H1 (cell line): ENCODE data around the gene USH2A. TPM values are rescaled to one million over a fixed set of nuclear protein-coding genes. Genes with fewer than 3 reads are reported as not detected.

Experiments
- CTCF ChIA-PET: fragments of 300-600 bp; sonication (Branson Sonifier 250); formaldehyde crosslinking; loops from one replicate; lab custom pipeline; 2021; ENCODE audit not compliant: partially characterized antibody; lab: Charles Lee
- POLR2A ChIA-PET: fragments of 300-600 bp; sonication (Branson Sonifier 250); formaldehyde crosslinking; loops from one replicate; lab custom pipeline; 2021; ENCODE audit warnings: inconsistent platforms; ENCODE audit not compliant: partially characterized antibody; lab: Charles Lee
- DNase-seq, 2 experiments: peaks; one replicate each; pipeline versions ENCODE4 v3.0.0 to v3.0.0-alpha.2; 2010 to 2022; ENCODE audit warnings: low spot score in 2 of 2, low read depth in 1 of 2, mixed read lengths in 1 of 2
- FAIRE-seq: peaks from 2 replicates; lab custom pipeline; 2011; peaks lifted over from hg19 to GRCh38; lab: Jason Lieb, UNC
- H2AFZ ChIP-seq: 2 replicates; pipeline ENCODE4 v1.8.1; 2012; ENCODE audit warnings: low read length, inconsistent platforms
- H2AK5ac ChIP-seq: 2 replicates; pipeline ENCODE4 v1.6.1; 2013; ENCODE audit warnings: low read depth, low read length
- H2BK120ac ChIP-seq: replicated peaks from 2 replicates; pipeline ENCODE3; 2013; ENCODE audit warnings: low read depth, low read length, inconsistent platforms
- H2BK12ac ChIP-seq: 2 replicates; pipeline ENCODE4 v1.6.1; 2013; ENCODE audit warnings: low read depth, low read length
- H2BK15ac ChIP-seq: 2 replicates; pipeline ENCODE4 v1.6.1; 2013; ENCODE audit warnings: low read length
- H2BK20ac ChIP-seq: 2 replicates; pipeline ENCODE4 v1.6.1; 2013; ENCODE audit warnings: low read length
- H2BK5ac ChIP-seq: 2 replicates; pipeline ENCODE4 v1.6.1; 2013; ENCODE audit warnings: low read depth, low read length
- H3K14ac ChIP-seq: 2 replicates; pipeline ENCODE4 v1.6.1; 2013; ENCODE audit warnings: inconsistent platforms; ENCODE audit not compliant: insufficient read length
- H3K18ac ChIP-seq: 2 replicates; pipeline ENCODE4 v1.6.1; 2013; ENCODE audit warnings: low read length; ENCODE audit errors: extremely low read depth
- H3K23ac ChIP-seq: 2 replicates; pipeline ENCODE4 v1.6.1; 2013; ENCODE audit warnings: inconsistent platforms; ENCODE audit not compliant: insufficient read length
- H3K23me2 ChIP-seq: 2 replicates; pipeline ENCODE4 v1.6.1; 2013; ENCODE audit warnings: low read depth, low read length
- H3K27ac ChIP-seq: 2 replicates; pipeline ENCODE4 v1.6.1; 2011; ENCODE audit warnings: low read depth, low read length, inconsistent platforms
- H3K27me3 ChIP-seq, 4 experiments: replicated peaks in 1 of 4; 1 replicate in 1 of 4; 2 replicates in 3 of 4; pipeline versions ENCODE4 v1.6.1 to v1.8.1; 2011 to 2013; ENCODE audit warnings: low read length in 3 of 4, mild to moderate bottlenecking in 3 of 4, inconsistent platforms in 2 of 4, mixed read lengths in 2 of 4, moderate library complexity in 1 of 4; ENCODE audit not compliant: control insufficient read depth in 3 of 4, insufficient read depth in 3 of 4; ENCODE audit errors: extremely low read depth in 1 of 4
- H3K36me3 ChIP-seq, 4 experiments: 2 replicates each; pipeline versions ENCODE4 v1.6.1 to v1.8.1; 2011 to 2013; ENCODE audit warnings: mild to moderate bottlenecking in 4 of 4, low read length in 3 of 4, moderate library complexity in 2 of 4, control low read depth in 1 of 4, inconsistent platforms in 1 of 4; ENCODE audit not compliant: insufficient read depth in 4 of 4, control insufficient read depth in 2 of 4
- H3K4ac ChIP-seq: replicated peaks from 2 replicates; pipeline ENCODE3; 2013; ENCODE audit warnings: low read length, low read depth, mixed read lengths, inconsistent platforms; ENCODE audit not compliant: insufficient read length
- H3K4me1 ChIP-seq, 4 experiments: replicated peaks in 1 of 4; 1 replicate in 1 of 4; 2 replicates in 3 of 4; pipeline versions ENCODE4 v1.6.1 to v1.8.1; 2011 to 2013; ENCODE audit warnings: low read length in 3 of 4, inconsistent platforms in 2 of 4, mixed read lengths in 1 of 4; ENCODE audit not compliant: insufficient read depth in 4 of 4, control insufficient read depth in 3 of 4
- H3K4me2 ChIP-seq, 2 experiments: 2 replicates each; pipeline versions ENCODE4 v1.6.1 to v1.8.1; 2011 to 2013; ENCODE audit warnings: low read depth in 2 of 2, low read length in 2 of 2, control low read depth in 1 of 2, inconsistent platforms in 1 of 2, mild to moderate bottlenecking in 1 of 2; ENCODE audit not compliant: insufficient read depth in 1 of 2
- H3K4me3 ChIP-seq, 4 experiments: fragments of 200-600, 300-600 bp in 1 of 4; sonication (generic), shearing (Covaris generic), sonication (Bioruptor Twin) in 1 of 4; 2 replicates each; pipeline versions ENCODE4 v1.5.1 to v1.8.1; 2011 to 2016; ENCODE audit warnings: low read length in 4 of 4, low read depth in 3 of 4, control low read depth in 2 of 4, inconsistent platforms in 2 of 4, mild to moderate bottlenecking in 2 of 4, mixed read lengths in 1 of 4, moderate library complexity in 1 of 4; ENCODE audit not compliant: insufficient read depth in 2 of 4; ENCODE audit errors: extremely low read depth in 1 of 4
- H3K56ac ChIP-seq: replicated peaks from 2 replicates; pipeline ENCODE3; 2013; ENCODE audit warnings: low read depth, mild to moderate bottlenecking, mixed read lengths, low read length, inconsistent platforms; ENCODE audit not compliant: insufficient read length
- H3K79me1 ChIP-seq: 2 replicates; pipeline ENCODE4 v1.6.1; 2013; ENCODE audit warnings: low read depth, low read length, control low read depth
- H3K79me2 ChIP-seq, 2 experiments: 2 replicates each; pipeline versions ENCODE4 v1.6.1 to v1.8.1; 2012 to 2013; ENCODE audit warnings: low read length in 2 of 2, mild to moderate bottlenecking in 2 of 2, inconsistent platforms in 1 of 2; ENCODE audit not compliant: insufficient read depth in 2 of 2, control insufficient read depth in 1 of 2
- H3K9ac ChIP-seq, 4 experiments: replicated peaks in 1 of 4; 1 replicate in 1 of 4; 2 replicates in 3 of 4; pipeline versions ENCODE4 v1.6.1 to v1.8.1; 2011 to 2013; ENCODE audit warnings: low read depth in 3 of 4, low read length in 3 of 4, control low read depth in 2 of 4, mild to moderate bottlenecking in 2 of 4, moderate library complexity in 2 of 4, inconsistent platforms in 1 of 4; ENCODE audit errors: extremely low read depth in 1 of 4
- H3K9me3 ChIP-seq, 2 experiments: 2 replicates each; pipeline versions ENCODE4 v1.6.1 to v1.8.1; 2012 to 2013; ENCODE audit warnings: mild to moderate bottlenecking in 2 of 2, moderate library complexity in 2 of 2, control low read depth in 1 of 2, inconsistent platforms in 1 of 2, low read depth in 1 of 2, low read length in 1 of 2, mixed read lengths in 1 of 2; ENCODE audit not compliant: insufficient read depth in 2 of 2
- H4K20me1 ChIP-seq, 2 experiments: replicated peaks in 1 of 2; 2 replicates each; pipeline versions ENCODE3 to v1.8.1; 2011 to 2013; ENCODE audit warnings: inconsistent platforms in 2 of 2, low read length in 2 of 2, mild to moderate bottlenecking in 1 of 2; ENCODE audit not compliant: insufficient read depth in 2 of 2, control insufficient read depth in 1 of 2
- H4K5ac ChIP-seq: 2 replicates; pipeline ENCODE4 v1.6.1; 2013; ENCODE audit warnings: low read length, low read depth, mixed read lengths, inconsistent platforms; ENCODE audit not compliant: insufficient read length
- H4K8ac ChIP-seq: 2 replicates; pipeline ENCODE4 v1.8.0; 2013; ENCODE audit warnings: mild to moderate bottlenecking, moderate library complexity, low read length, inconsistent platforms; ENCODE audit not compliant: insufficient read depth; ENCODE audit errors: extremely low read depth
- H4K91ac ChIP-seq: replicated peaks from 2 replicates; pipeline ENCODE3; 2013; ENCODE audit warnings: low read length, mixed read lengths, inconsistent platforms; ENCODE audit not compliant: insufficient read length
- CREB1 ChIP-seq: IDR thresholded peaks from 2 replicates; pipeline ENCODE4 v1.6.1; 2012; ENCODE audit warnings: inconsistent platforms
- CTCF ChIP-seq, 3 experiments: IDR thresholded peaks; 1 replicate in 2 of 3; 2 replicates in 1 of 3; pipeline versions ENCODE4 v1.5.1 to v1.6.1; 2011; ENCODE audit warnings: low read length in 3 of 3, mild to moderate bottlenecking in 3 of 3, inconsistent platforms in 2 of 3, low read depth in 1 of 3, moderate library complexity in 1 of 3; ENCODE audit not compliant: insufficient read depth in 1 of 3; ENCODE audit errors: control extremely low read depth in 1 of 3
- POU5F1 ChIP-seq: IDR thresholded peaks from 2 replicates; pipeline ENCODE4 v1.6.1; 2011; ENCODE audit warnings: low read depth, mild to moderate bottlenecking, low read length, moderate library complexity
- SIX5 ChIP-seq: IDR thresholded peaks from 2 replicates; pipeline ENCODE4 v1.6.1; 2011; ENCODE audit warnings: mild to moderate bottlenecking, low read depth, low read length
- USF2 ChIP-seq: IDR thresholded peaks from 2 replicates; pipeline ENCODE4 v1.6.1; 2011; ENCODE audit warnings: low read length, improper control_type of control experiment
- WGBS, 2 experiments: shearing (Covaris generic) in 1 of 2; methylation state at CpG; one replicate each; pipeline versions ENCODE4 v1.1.6 to v1.1.7; 2013 to 2015; ENCODE audit warnings: low lambda C conversion rate in 2 of 2, mixed read lengths in 2 of 2, inconsistent platforms in 1 of 2, low coverage in 1 of 2, missing lambda C conversion rate in 1 of 2; ENCODE audit not compliant: insufficient replicate concordance in 2 of 2, insufficient coverage in 1 of 2, insufficient read length in 1 of 2; ENCODE audit errors: extremely low coverage in 1 of 2, missing lambda C conversion rate in 1 of 2; 5-methylcytosine and 5-hydroxymethylcytosine counted together
- polyA plus RNA-seq, 7 experiments: library from polyadenylated mRNA; depleted of rRNA in 3 of 7; stranded (reverse) in 5 of 7; unstranded in 2 of 7; fragments of >200 nt in 5 of 7; fragments of 200-250 nt in 2 of 7; gene quantifications; 1 replicate in 5 of 7; 2 replicates in 1 of 7; 4 replicates in 1 of 7; pipeline versions ENCODE4 v1.2.1 to v1.2.3, GENCODE V29; 2011 to 2013; ENCODE audit warnings: missing spikeins in 2 of 7, mixed read lengths in 2 of 7
- total RNA-seq: library from RNA; stranded (reverse); fragmentation: NEBNext Ultra II Directional; extraction: Animal tissue kit (Norgen Biotek cat#: 25700); gene quantifications from 2 replicates; pipeline ENCODE4 v1.2.1, GENCODE V29; 2021

The USH2A gene
- total and polyA plus RNA-seq, 2 of the 8 experiments (the other 6 are each of a cell fraction or from before 2014, with no cell fraction given): 0.02 to 0.17 TPM

- FAIRE-seq: no peak
- WGBS, 2 experiments: 85% methylated on average over 2 of the region's 2 CpGs; no CpG with 5 or more reads in 1 of the 2 experiments
- no peak overlapping the region for H4K91ac ChIP-seq
These were observed 822.0 kb downstream of the USH2A start for GRCh38 chr1:215601276-215601675.

More at GRCh38 chr1:215601276-215601675, 822.0 kb downstream of the USH2A start:
- Histone ChIP-seq H2BK12ac (no peak overlapping the region), H3K27ac (no peak overlapping the region), H4K5ac (no peak overlapping the region), H3K4me1 (peaks cover 0 to 3% (median 1%) of the 10 kb centered on the region in 4 experiments; a peak in 4 of 7 replicates), H3K79me1 (no peaks in the 10 kb centered on the region), H2BK120ac (no peak overlapping the region), H4K20me1 (no peaks in the 10 kb centered on the region), H3K23ac (no peak overlapping the region), H3K18ac (no peak overlapping the region), H3K36me3 (peaks cover 0 to 29% (median 1%) of the 10 kb centered on the region in 4 experiments; a peak in 4 of 8 replicates), H2AFZ (no peak overlapping the region), H3K9me3 (no peaks in the 10 kb centered on the region), H4K8ac (no peak overlapping the region), H3K23me2 (no peaks in the 10 kb centered on the region), H3K79me2 (no peaks in the 10 kb centered on the region), H2BK5ac (no peak overlapping the region), H3K14ac (no peak overlapping the region), H3K4me3 (no peak overlapping the region), H3K4me2 (no peak overlapping the region), H2BK20ac (no peak overlapping the region), H2BK15ac (no peak overlapping the region), H3K9ac (no peak overlapping the region), H2AK5ac (no peak overlapping the region), H3K27me3 (no peaks in the 10 kb centered on the region), H3K56ac (no peak overlapping the region), H3K4ac (no peak overlapping the region)
- ChIA-PET CTCF (no interaction called here), POLR2A (interaction anchor here (2.1 kb wide), 1 partner anchor 13 kb away, joined by 5 read pairs; no protein-coding TSS in a partner anchor)
- TF ChIP-seq CREB1 (no peak), SIX5 (no peak), USF2 (no peak), POU5F1 (no peak), CTCF (IDR thresholded peaks at IDR 0.05; ENCODE audit: control extremely low read depth in 1 of 3, insufficient read depth in 1 of 3, low read depth in 1 of 3, low read length in 3 of 3) (no peak)
- no peak for DNase-seq
